ENCODE measurements around the gene PAPLN. TPM values are rescaled to one million over a fixed set of nuclear protein-coding genes. Genes with fewer than 3 reads are reported as not detected.

The PAPLN gene
- total and polyA plus RNA-seq, 2 of the 8 experiments (the other 6 are each of a cell fraction or from before 2014, with no cell fraction given), result 14.8 to 25.6 TPM

GRCh38 chr14:73263606-73264005, 26.3 kb downstream of the PAPLN start (continued):
- no peak for TF ChIP-seq SIN3A (conservative IDR thresholded peaks at IDR 0.05 in 1 of 2, IDR thresholded peaks at IDR 0.05 in 1 of 2; ENCODE audit: low read depth in 1 of 2, low read length in 2 of 2)
- TF ChIP-seq CREB1 (IDR thresholded peaks at IDR 0.05), result no peak
- TF ChIP-seq, protein P1, sequence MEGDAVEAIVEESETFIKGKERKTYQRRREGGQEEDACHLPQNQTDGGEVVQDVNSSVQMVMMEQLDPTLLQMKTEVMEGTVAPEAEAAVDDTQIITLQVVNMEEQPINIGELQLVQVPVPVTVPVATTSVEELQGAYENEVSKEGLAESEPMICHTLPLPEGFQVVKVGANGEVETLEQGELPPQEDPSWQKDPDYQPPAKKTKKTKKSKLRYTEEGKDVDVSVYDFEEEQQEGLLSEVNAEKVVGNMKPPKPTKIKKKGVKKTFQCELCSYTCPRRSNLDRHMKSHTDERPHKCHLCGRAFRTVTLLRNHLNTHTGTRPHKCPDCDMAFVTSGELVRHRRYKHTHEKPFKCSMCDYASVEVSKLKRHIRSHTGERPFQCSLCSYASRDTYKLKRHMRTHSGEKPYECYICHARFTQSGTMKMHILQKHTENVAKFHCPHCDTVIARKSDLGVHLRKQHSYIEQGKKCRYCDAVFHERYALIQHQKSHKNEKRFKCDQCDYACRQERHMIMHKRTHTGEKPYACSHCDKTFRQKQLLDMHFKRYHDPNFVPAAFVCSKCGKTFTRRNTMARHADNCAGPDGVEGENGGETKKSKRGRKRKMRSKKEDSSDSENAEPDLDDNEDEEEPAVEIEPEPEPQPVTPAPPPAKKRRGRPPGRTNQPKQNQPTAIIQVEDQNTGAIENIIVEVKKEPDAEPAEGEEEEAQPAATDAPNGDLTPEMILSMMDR (IDR thresholded peaks at IDR 0.05; ENCODE audit: control extremely low read depth in 1 of 3, insufficient read depth in 1 of 3, low read depth in 1 of 3, low read length in 3 of 3), result no peak
- TF ChIP-seq, protein P2, sequence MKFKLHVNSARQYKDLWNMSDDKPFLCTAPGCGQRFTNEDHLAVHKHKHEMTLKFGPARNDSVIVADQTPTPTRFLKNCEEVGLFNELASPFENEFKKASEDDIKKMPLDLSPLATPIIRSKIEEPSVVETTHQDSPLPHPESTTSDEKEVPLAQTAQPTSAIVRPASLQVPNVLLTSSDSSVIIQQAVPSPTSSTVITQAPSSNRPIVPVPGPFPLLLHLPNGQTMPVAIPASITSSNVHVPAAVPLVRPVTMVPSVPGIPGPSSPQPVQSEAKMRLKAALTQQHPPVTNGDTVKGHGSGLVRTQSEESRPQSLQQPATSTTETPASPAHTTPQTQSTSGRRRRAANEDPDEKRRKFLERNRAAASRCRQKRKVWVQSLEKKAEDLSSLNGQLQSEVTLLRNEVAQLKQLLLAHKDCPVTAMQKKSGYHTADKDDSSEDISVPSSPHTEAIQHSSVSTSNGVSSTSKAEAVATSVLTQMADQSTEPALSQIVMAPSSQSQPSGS (IDR thresholded peaks at IDR 0.05; ENCODE audit: low read length), result no peak
- no peak for TF ChIP-seq HDAC2 (IDR thresholded peaks at IDR 0.05; ENCODE audit: borderline replicate concordance in 1 of 2, low read depth in 2 of 2, low read length in 2 of 2)

All from H1 (cell line).